ENCODE measurements around the gene PLA2G15. TPM values are rescaled to one million over a fixed set of nuclear protein-coding genes. Genes with fewer than 3 reads are reported as not detected.
A peak's percentile ranks its signal among the peaks of the same experiment; 100 is the strongest.

PLA2G15 gene
- total and polyA plus RNA-seq, 2 experiments from 2014 or later = 3.1 to 14.8 TPM

- Mint-ChIP-seq H3K27ac (no peak overlapping the region), H3K27me3 (ENCODE audit: insufficient read depth, low read depth, poor library complexity) (peaks cover 29% of the 10 kb centered on the region), H3K9me3 (no peaks in the 10 kb centered on the region; the same call in 2 of the 3 replicates), H3K4me3 (peak overlapping the region; percentile 92), H3K36me3 (ENCODE audit: low read depth) (no peaks in the 10 kb centered on the region; the same call in 2 of the 3 replicates), H3K4me1 (peaks cover 28% of the 10 kb centered on the region)
- H3K27ac ChIP-seq (ENCODE audit: low read depth) = no peak overlapping the region
- peaks cover 12% of the 10 kb centered on the region for H3F3A ChIP-seq (replicated peaks; ENCODE audit: low read depth)
- H3K4me1 ChIP-seq (ENCODE audit: insufficient read depth) = peaks cover 20% of the 10 kb centered on the region
- H3K9me2 ChIP-seq (ENCODE audit: insufficient read depth) = no peaks in the 10 kb centered on the region
- H3K36me3 ChIP-seq (ENCODE audit: insufficient read depth) = no peaks in the 10 kb centered on the region
- H3K27me3 ChIP-seq (ENCODE audit: insufficient read depth) = peaks cover 8% of the 10 kb centered on the region; the same call in 1 of the 2 replicates
- H3K79me2 ChIP-seq (replicated peaks; ENCODE audit: insufficient read depth) = peaks cover 47% of the 10 kb centered on the region
- ATAC-seq (peak; percentile 6), DNase-seq (ENCODE audit: low spot score) (peak; percentile 46)
- H3K4me3 ChIP-seq = peak overlapping the region; percentile 81
- H4K20me1 ChIP-seq (replicated peaks; ENCODE audit: insufficient read depth) = peaks cover 5% of the 10 kb centered on the region
- TF ChIP-seq POLR2AphosphoS5 (IDR thresholded peaks at IDR 0.05; ENCODE audit: low read depth) = no peak
- TF ChIP-seq EZH2 (IDR thresholded peaks at IDR 0.05; ENCODE audit: low read depth, unreplicated experiment) = no peak
- TF ChIP-seq NANOG (IDR thresholded peaks at IDR 0.05; ENCODE audit: borderline replicate concordance) = no peak
- no peak for TF ChIP-seq ZNF331 (CRISPR knock-in tag; IDR thresholded peaks at IDR 0.05; ENCODE audit: low read depth)
- TF ChIP-seq ETS1 (IDR thresholded peaks at IDR 0.05) = no peak
- TF ChIP-seq STAT1 (IDR thresholded peaks at IDR 0.05; ENCODE audit: unreplicated experiment) = no peak
- TF ChIP-seq JUNB (IDR thresholded peaks at IDR 0.05; ENCODE audit: unreplicated experiment) = no peak
- TF ChIP-seq CREB1 (CRISPR knock-in tag; IDR thresholded peaks at IDR 0.05; ENCODE audit: low read depth) = no peak
- TF ChIP-seq, protein P1, sequence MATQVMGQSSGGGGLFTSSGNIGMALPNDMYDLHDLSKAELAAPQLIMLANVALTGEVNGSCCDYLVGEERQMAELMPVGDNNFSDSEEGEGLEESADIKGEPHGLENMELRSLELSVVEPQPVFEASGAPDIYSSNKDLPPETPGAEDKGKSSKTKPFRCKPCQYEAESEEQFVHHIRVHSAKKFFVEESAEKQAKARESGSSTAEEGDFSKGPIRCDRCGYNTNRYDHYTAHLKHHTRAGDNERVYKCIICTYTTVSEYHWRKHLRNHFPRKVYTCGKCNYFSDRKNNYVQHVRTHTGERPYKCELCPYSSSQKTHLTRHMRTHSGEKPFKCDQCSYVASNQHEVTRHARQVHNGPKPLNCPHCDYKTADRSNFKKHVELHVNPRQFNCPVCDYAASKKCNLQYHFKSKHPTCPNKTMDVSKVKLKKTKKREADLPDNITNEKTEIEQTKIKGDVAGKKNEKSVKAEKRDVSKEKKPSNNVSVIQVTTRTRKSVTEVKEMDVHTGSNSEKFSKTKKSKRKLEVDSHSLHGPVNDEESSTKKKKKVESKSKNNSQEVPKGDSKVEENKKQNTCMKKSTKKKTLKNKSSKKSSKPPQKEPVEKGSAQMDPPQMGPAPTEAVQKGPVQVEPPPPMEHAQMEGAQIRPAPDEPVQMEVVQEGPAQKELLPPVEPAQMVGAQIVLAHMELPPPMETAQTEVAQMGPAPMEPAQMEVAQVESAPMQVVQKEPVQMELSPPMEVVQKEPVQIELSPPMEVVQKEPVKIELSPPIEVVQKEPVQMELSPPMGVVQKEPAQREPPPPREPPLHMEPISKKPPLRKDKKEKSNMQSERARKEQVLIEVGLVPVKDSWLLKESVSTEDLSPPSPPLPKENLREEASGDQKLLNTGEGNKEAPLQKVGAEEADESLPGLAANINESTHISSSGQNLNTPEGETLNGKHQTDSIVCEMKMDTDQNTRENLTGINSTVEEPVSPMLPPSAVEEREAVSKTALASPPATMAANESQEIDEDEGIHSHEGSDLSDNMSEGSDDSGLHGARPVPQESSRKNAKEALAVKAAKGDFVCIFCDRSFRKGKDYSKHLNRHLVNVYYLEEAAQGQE (IDR thresholded peaks at IDR 0.05; ENCODE audit: unreplicated experiment) = no peak
- no peak for TF ChIP-seq ZNF462 (CRISPR knock-in tag; IDR thresholded peaks at IDR 0.05)
- no peak for TF ChIP-seq EZH2phosphoT487 (IDR thresholded peaks at IDR 0.05; ENCODE audit: unreplicated experiment)
- TF ChIP-seq, protein P2, sequence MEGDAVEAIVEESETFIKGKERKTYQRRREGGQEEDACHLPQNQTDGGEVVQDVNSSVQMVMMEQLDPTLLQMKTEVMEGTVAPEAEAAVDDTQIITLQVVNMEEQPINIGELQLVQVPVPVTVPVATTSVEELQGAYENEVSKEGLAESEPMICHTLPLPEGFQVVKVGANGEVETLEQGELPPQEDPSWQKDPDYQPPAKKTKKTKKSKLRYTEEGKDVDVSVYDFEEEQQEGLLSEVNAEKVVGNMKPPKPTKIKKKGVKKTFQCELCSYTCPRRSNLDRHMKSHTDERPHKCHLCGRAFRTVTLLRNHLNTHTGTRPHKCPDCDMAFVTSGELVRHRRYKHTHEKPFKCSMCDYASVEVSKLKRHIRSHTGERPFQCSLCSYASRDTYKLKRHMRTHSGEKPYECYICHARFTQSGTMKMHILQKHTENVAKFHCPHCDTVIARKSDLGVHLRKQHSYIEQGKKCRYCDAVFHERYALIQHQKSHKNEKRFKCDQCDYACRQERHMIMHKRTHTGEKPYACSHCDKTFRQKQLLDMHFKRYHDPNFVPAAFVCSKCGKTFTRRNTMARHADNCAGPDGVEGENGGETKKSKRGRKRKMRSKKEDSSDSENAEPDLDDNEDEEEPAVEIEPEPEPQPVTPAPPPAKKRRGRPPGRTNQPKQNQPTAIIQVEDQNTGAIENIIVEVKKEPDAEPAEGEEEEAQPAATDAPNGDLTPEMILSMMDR (conservative IDR thresholded peaks at IDR 0.05; ENCODE audit: low read depth in 2 of 2) = no peak
- no peak for TF ChIP-seq ZNF114 (CRISPR knock-in tag; IDR thresholded peaks at IDR 0.05)
- H2AFZ ChIP-seq = peak overlapping the region; percentile 97
- H3K4me2 ChIP-seq = peak overlapping the region; percentile 83
Measured at GRCh38 chr16:68265078-68265920, 20.1 kb downstream of the PLA2G15 start.

Data from GM23338 (cell line).